ENCODE results near the gene RFWD3.
A peak's percentile ranks its signal among the peaks of the same experiment; 100 is the strongest.
"Not testable (repeated sequence)": the region's sequence is repeated elsewhere in the genome, so short reads cannot be mapped to it uniquely, and the experiment has no call there.

The RFWD3 gene

GRCh38 chr16:74666425-74667254 is at the start of gene RFWD3:
RFWD3 (minus strand) TSS chr16:74666877; CDS start chr16:74661449, 5,428 bp downstream.
- DNase-seq: peak; percentile 93

GRCh38 chr16:74716355-74716754 is 49.7 kb upstream of the RFWD3 start:
- DNase-seq: no peak

GRCh38 chr16:74713876-74714275 is 47.2 kb upstream of the RFWD3 start:
- DNase-seq: no peak

GRCh38 chr16:74713325-74713724 is 46.6 kb upstream of the RFWD3 start:
- no peak for DNase-seq

GRCh38 chr16:74711938-74712337 is 45.3 kb upstream of the RFWD3 start:
- DNase-seq: no peak

GRCh38 chr16:74710401-74710800 is 43.7 kb upstream of the RFWD3 start:
- DNase-seq: no peak

GRCh38 chr16:74709441-74709877 is 42.8 kb upstream of the RFWD3 start:
- DNase-seq: peak; percentile 81

GRCh38 chr16:74700438-74701225 is 34.0 kb upstream of the RFWD3 start, which contains the start of gene MLKL:
MLKL (minus strand) TSS chr16:74700862; CDS start chr16:74695757, 5,105 bp downstream.
- peak; percentile 48 for DNase-seq

- DNase-seq: peak; percentile 10
These were observed 33.4 kb upstream of the RFWD3 start for GRCh38 chr16:74700116-74700437.

GRCh38 chr16:74699666-74700065 is 33.0 kb upstream of the RFWD3 start:
- no peak for DNase-seq

- no peak for DNase-seq
These were observed 31.5 kb upstream of the RFWD3 start for GRCh38 chr16:74698222-74698621.

- peak; percentile 53 for DNase-seq
These were observed 29.1 kb upstream of the RFWD3 start for GRCh38 chr16:74695450-74696422.

- DNase-seq: no peak
These were observed 24.6 kb upstream of the RFWD3 start for GRCh38 chr16:74691093-74691855.

- DNase-seq: no peak
These were observed 15.9 kb upstream of the RFWD3 start for GRCh38 chr16:74682556-74682955.

GRCh38 chr16:74680681-74681080 is 14.0 kb upstream of the RFWD3 start:
- no peak for DNase-seq

- DNase-seq: no peak
These were observed 13.3 kb upstream of the RFWD3 start for GRCh38 chr16:74679983-74680382.

GRCh38 chr16:74677868-74678267 is 11.2 kb upstream of the RFWD3 start:
- no peak for DNase-seq

GRCh38 chr16:74673876-74674275 is 7.2 kb upstream of the RFWD3 start:
- DNase-seq: no peak

GRCh38 chr16:74668877-74669276 is 2.2 kb upstream of the RFWD3 start:
- not testable (repeated sequence) for DNase-seq

GRCh38 chr16:74667255-74667700 is 601 bp upstream of the RFWD3 start:
- peak; percentile 6 for DNase-seq

GRCh38 chr16:74666010-74666421 is 661 bp downstream of the RFWD3 start:
- DNase-seq: no peak

- DNase-seq: no peak
These were observed 5.6 kb downstream of the RFWD3 start for GRCh38 chr16:74661064-74661463.

All from activated CD4-positive, alpha-beta T cell treated with anti-CD3 and anti-CD28 coated beads, Interleukin-2, amount 50 U/mL, for 1 hour (primary cell).